Small intestine (tissue), 7 donors: Measurements from ENCODE around the gene TCEAL6. TPM values are rescaled to one million over a fixed set of nuclear protein-coding genes. Genes with fewer than 3 reads are reported as not detected.
A peak's percentile ranks its signal among the peaks of the same experiment; 100 is the strongest.
"Not testable (repeated sequence)": the region's sequence is repeated elsewhere in the genome, so short reads cannot be mapped to it uniquely, and the experiment has no call there.

Experiments used
- DNase-seq, 2 donors: peaks; one replicate each; pipeline versions ENCODE4 v3.0.0 to v3.0.0-alpha.2; 2013
- FAIRE-seq: peaks from 2 replicates; lab custom pipeline; 2012; peaks lifted over from hg19 to GRCh38; lab: Jason Lieb, UNC
- H3K27ac ChIP-seq, 3 donors: one replicate each; pipeline ENCODE4 v1.5.1; 2013; ENCODE audit warnings: low read length in 2 of 3, mild to moderate bottlenecking in 2 of 3, control low read depth in 1 of 3, inconsistent platforms in 1 of 3, low read depth in 1 of 3, moderate library complexity in 1 of 3
- H3K27me3 ChIP-seq, 3 donors: one replicate each; pipeline ENCODE4 v1.6.1; 2013; ENCODE audit warnings: low read length in 3 of 3, inconsistent platforms in 1 of 3; ENCODE audit not compliant: control insufficient read depth in 3 of 3, insufficient read depth in 3 of 3
- H3K36me3 ChIP-seq, 3 donors: one replicate each; pipeline ENCODE4 v1.6.1; 2013; ENCODE audit warnings: low read length in 3 of 3, inconsistent platforms in 1 of 3, low read depth in 1 of 3, mild to moderate bottlenecking in 1 of 3, moderate library complexity in 1 of 3; ENCODE audit not compliant: control insufficient read depth in 3 of 3, insufficient read depth in 2 of 3
- H3K4me1 ChIP-seq, 3 donors: one replicate each; pipeline ENCODE4 v1.6.1; 2013; ENCODE audit warnings: low read length in 2 of 3, inconsistent platforms in 1 of 3, low read depth in 1 of 3, mild to moderate bottlenecking in 1 of 3, moderate library complexity in 1 of 3; ENCODE audit not compliant: control insufficient read depth in 3 of 3, insufficient read depth in 2 of 3
- H3K4me3 ChIP-seq, 3 donors: one replicate each; pipeline ENCODE4 v1.5.1; 2013; ENCODE audit warnings: low read length in 3 of 3, control low read depth in 1 of 3, inconsistent platforms in 1 of 3, low read depth in 1 of 3, mild to moderate bottlenecking in 1 of 3, moderate library complexity in 1 of 3
- H3K9me3 ChIP-seq, 2 donors: one replicate each; pipeline ENCODE4 v1.6.1; 2013; ENCODE audit warnings: low read depth in 1 of 2, low read length in 1 of 2; ENCODE audit not compliant: control insufficient read depth in 2 of 2, insufficient read depth in 1 of 2
- WGBS, 3 donors: extraction: QIAGEN DNeasy Blood & Tissue Kit; methylation state at CpG; one replicate each; pipeline ENCODE4 v1.1.7; 2013; 5-methylcytosine and 5-hydroxymethylcytosine counted together
- polyA plus RNA-seq, 4 donors: library from polyadenylated mRNA; stranded (reverse) in 3 of 4; unstranded in 1 of 4; fragments of 200-250 nt in 3 of 4; fragments of 120-200 nt in 1 of 4; gene quantifications; one replicate each; pipeline versions ENCODE4 v1.2.1 to v1.2.3, GENCODE V29; 2013
- donor health status: healthy with polysubstance abuse.
- donor health status: control.
- donor health status: control.
- donor health status: Bipolar disorder and iron deficiency.
- donor health status: healthy.

TCEAL6 gene
- polyA plus RNA-seq, 4 donors = 0.18 to 1.6 TPM; not detected in 2

DNA sequence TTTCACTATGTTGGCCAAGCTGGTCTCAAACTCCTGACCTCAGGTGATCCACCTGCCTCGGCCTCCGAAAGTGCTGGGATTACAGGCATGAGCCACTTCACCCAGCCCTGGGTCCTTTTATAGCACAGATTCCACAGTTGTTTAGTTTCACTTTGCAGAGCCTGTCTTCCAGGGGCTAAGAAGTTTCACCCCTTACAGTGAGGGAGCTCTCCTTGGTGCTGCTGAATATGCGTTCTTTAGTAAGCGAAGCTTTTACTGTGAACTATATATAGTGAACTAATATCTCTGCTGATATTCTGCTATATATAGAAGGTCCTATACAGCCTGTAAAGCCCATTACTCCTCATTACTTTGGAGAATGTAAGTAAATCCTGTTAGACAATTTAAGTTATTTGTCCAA, 4.2 kb downstream of the TCEAL6 start:
- FAIRE-seq (no peak), DNase-seq (no peak)
- Histone ChIP-seq H3K36me3 (no peaks in the 10 kb centered on the region), H3K4me1 (no peaks in the 10 kb centered on the region), H3K9me3 (no peaks in the 10 kb centered on the region), H3K27me3 (peaks cover 0 to 9% (median 0%) of the 10 kb centered on the region in 3 donors), H3K27ac (no peak overlapping the region), H3K4me3 (no peak overlapping the region)
- WGBS, 3 donors = 26 to 59% (median 32%) methylated on average over 4 of the region's 4 CpGs

DNA sequence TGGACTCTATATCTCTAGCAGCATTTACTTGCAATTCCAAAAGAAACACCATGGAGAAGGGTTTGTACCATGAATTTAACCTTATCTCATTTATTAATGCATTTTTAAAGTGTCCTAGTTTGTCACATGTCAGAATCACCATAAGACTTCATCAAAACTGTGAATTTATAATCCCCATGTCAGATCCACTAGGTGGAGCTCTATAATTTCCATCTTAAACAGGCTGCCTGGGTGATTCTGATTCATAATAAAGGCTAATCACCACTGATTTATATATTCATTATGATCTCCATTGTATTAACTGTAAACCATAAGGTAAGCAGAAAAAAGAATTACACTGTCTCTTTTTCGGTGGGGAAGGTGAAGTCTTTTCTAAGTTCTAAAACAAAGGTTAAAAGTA, 12.8 kb downstream of the TCEAL6 start:
- 59 to 70% (median 60%) methylated on average over 1 of the region's 1 CpG for WGBS, 3 donors
- no peak for FAIRE-seq
- Histone ChIP-seq H3K36me3 (no peaks in the 10 kb centered on the region), H3K9me3 (no peaks in the 10 kb centered on the region), H3K4me3 (no peak overlapping the region), H3K27ac (no peak overlapping the region), H3K27me3 (peaks cover 0 to 12% (median 0%) of the 10 kb centered on the region in 3 donors), H3K4me1 (no peaks in the 10 kb centered on the region)
- peak; percentile 0 to 1 for DNase-seq

DNA sequence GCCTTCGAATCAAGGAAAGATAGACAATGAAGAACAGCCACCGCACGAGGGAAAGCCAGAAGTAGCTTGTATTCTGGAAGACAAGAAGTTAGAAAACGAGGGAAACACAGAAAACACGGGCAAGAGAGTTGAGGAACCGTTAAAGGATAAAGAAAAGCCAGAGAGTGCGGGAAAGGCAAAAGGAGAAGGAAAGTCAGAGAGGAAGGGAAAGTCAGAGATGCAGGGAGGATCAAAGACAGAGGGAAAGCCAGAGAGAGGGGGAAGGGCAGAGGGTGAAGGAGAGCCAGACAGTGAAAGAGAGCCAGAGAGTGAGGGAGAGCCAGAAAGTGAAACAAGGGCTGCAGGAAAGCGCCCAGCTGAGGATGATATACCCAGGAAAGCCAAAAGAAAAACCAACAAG, 15.4 kb downstream of the TCEAL6 start:
- Histone ChIP-seq H3K27me3 (peaks cover 0 to 12% (median 0%) of the 10 kb centered on the region in 3 donors), H3K9me3 (no peaks in the 10 kb centered on the region), H3K4me1 (no peaks in the 10 kb centered on the region), H3K27ac (no peak overlapping the region), H3K36me3 (no peaks in the 10 kb centered on the region), H3K4me3 (no peak overlapping the region)
- FAIRE-seq (no peak), DNase-seq (no peak)
- 37 to 48% (median 48%) methylated on average over 8 of the region's 8 CpGs for WGBS, 3 donors

DNA sequence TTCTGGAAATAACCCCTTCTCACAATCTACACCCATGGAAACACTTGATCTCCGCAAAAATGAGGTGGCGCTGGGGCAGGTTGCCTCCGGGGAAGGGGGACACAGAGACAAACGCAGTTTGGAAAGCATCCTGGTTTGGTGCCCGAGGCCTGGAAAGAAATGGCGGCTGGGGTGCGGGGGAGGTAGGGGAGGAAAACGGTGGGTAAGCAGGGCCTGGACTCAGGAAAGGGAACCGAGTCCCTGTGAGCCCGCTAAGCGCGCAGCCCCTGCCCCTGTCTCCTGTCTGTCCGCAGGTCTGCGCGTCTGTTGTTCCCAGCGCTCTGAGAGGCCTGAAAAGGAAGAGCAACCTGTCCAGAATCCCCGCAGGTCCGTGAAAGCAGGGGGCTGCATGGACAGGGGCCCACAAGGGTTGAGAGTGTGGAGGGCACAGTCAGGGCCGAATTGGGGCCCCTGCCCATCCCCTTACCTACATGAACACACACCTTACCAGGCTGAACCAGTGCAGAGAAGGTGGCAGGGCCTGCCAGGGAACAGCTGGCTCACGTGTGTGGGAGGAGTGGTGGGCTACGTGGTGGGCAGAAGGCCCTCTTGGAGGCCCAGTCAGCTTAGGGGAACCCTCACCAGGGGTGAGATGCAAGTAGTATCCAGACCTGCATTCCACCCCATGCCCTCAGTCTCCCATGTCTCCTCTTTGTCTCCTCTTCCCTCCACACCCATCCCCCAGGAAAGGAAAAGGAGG, 16.0 kb downstream of the TCEAL6 start:
- not testable (repeated sequence) for FAIRE-seq, DNase-seq, H3K36me3 ChIP-seq, H3K4me3 ChIP-seq, H3K27ac ChIP-seq, H3K4me1 ChIP-seq, H3K9me3 ChIP-seq
- WGBS, 3 donors = 22 to 41% (median 34%) methylated on average over 9 to 21 of the region's 21 CpGs
- H3K27me3 ChIP-seq = peaks cover 0 to 12% (median 0%) of the 10 kb centered on the region in 3 donors

DNA sequence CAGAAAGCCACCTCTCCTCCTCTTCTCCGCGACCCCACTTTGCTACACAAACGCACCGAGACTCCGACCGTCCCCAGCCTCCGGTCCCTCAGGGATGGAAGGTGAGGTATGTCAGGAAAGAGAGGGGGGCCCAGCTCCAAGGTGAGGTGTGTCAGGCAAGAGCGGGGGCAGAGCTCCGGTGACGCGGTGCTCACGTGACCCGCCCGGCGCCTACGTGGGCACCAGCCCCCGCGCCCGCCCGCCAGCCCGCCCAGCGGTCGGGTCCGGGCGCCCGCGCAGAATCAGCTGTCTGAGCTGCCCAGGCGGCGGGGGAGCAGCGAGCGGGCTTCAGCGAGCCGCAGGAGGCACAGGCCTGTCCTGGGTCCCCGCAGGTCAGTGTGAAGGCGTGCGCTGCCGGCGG, 16.8 kb downstream of the TCEAL6 start, which contains the start of gene TCEAL2:
Gene TCEAL2, plus strand, starts transcription at position 244 of the 400 bp plus-strand sequence. CDS start 1,152 bp downstream, outside the sequence.
- H3K27me3 ChIP-seq = peaks cover 0 to 12% (median 0%) of the 10 kb centered on the region in 3 donors
- DNase-seq = peak in 1 of 2 donors; percentile 8
- H3K4me1 ChIP-seq, FAIRE-seq, H3K4me3 ChIP-seq, H3K27ac ChIP-seq, H3K36me3 ChIP-seq, H3K9me3 ChIP-seq: not testable (repeated sequence)
- WGBS, 3 donors = 3 to 39% (median 16%) methylated on average over 15 to 33 of the region's 38 CpGs

DNA sequence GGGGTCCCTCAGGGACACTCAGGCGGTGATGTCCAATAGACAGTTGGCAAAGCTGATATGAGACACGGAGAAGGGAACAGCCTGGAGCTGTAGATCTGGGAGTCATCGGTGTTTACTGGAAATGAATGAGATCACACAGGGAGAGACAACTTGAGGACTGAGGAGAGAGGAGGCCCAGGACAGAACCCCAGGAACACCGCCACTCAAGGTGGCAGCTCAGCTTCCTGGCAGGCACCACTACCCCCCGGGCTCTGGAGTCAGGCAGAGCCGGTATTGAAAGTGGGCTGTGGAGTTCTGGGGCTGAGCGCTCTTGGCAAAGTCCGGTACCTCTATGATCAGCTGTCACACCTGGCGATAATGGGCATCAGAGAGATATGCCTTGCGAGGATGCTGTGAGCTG, 17.3 kb downstream of the TCEAL6 start:
- 10 to 45% (median 30%) methylated on average over 5 to 9 of the region's 10 CpGs for WGBS, 3 donors
- not testable (repeated sequence) for H3K4me3 ChIP-seq, H3K27ac ChIP-seq, H3K36me3 ChIP-seq, H3K4me1 ChIP-seq, DNase-seq, H3K9me3 ChIP-seq, FAIRE-seq
- peaks cover 0 to 12% (median 0%) of the 10 kb centered on the region in 3 donors for H3K27me3 ChIP-seq

DNA sequence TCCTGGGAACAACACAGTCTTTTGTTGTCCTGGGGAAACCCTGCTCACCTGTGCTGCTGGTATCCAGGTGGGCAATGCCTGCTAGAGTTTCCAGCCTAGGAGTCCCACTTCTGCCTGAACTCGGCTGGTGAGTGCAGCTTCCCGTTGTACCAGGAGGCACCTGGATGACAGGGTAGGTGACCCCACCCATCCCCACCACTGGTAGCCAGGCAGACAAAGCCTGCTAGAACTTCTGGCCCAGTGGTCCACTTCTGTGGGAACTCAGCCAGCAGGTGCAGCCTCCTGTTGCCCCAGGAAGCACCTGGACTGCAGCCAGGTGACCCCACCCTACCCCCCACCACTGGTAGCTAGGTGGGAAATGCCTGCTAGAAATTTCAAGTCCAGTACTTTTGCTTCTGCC, 26.5 kb downstream of the TCEAL6 start:
- Histone ChIP-seq H3K36me3 (no peaks in the 10 kb centered on the region), H3K4me3 (no peak overlapping the region), H3K27ac (no peak overlapping the region), H3K9me3 (no peaks in the 10 kb centered on the region), H3K27me3 (no peaks in the 10 kb centered on the region), H3K4me1 (no peaks in the 10 kb centered on the region)
- FAIRE-seq = no peak
- 67 to 93% (median 85%) methylated on average over 2 of the region's 2 CpGs for WGBS, 3 donors
- DNase-seq = no peak

DNA sequence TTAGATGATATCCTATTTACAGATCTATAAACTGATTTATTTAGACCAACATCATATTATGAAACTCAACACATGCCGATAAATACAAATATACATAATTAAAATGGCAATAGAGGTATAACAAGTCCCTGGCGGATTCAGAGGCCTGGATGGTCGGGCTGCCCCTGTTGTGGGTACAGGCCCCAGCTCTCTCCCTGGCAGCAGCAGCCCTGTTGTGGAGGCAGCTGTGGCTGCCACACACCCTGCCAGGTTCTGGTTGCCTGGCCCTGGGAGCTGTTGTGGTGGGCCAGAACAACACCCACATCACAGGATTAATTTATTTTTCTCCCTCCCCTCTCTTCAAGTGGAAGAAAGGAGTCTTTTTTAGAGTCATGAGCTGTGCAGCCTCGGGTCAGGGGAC, 28.9 kb downstream of the TCEAL6 start:
- DNase-seq (no peak), FAIRE-seq (no peak)
- no peak overlapping the region for H3K4me3 ChIP-seq
- H3K27me3 ChIP-seq = no peaks in the 10 kb centered on the region
- no peaks in the 10 kb centered on the region for H3K4me1 ChIP-seq
- no peaks in the 10 kb centered on the region for H3K36me3 ChIP-seq
- no peaks in the 10 kb centered on the region for H3K9me3 ChIP-seq
- 62 to 73% (median 63%) methylated on average over 4 of the region's 4 CpGs for WGBS, 3 donors
- no peak overlapping the region for H3K27ac ChIP-seq
